GM23248 (cell line): ENCODE results near the gene BCKDK. TPM values are rescaled to one million over a fixed set of nuclear protein-coding genes. Genes with fewer than 3 reads are reported as not detected.

Experiments used
- DNase-seq: peaks from one replicate; pipeline ENCODE4 v3.0.0-alpha.2; 2015
- H2AFZ ChIP-seq: fragments of 200-600 bp; sonication (generic); 2 replicates; pipeline ENCODE4 v1.6.1; 2016; ENCODE audit warnings: antibody characterized with exemption
- H3F3A ChIP-seq: fragments of 200-600 bp; sonication (generic); 2 replicates; pipeline ENCODE4 v1.6.1; 2016; ENCODE audit warnings: mild to moderate bottlenecking, antibody characterized with exemption, mixed run types; ENCODE audit not compliant: insufficient read depth
- H3K27ac ChIP-seq: fragments of 200-600 bp; sonication (generic); 2 replicates; pipeline ENCODE4 v1.5.1; 2016; ENCODE audit warnings: mild to moderate bottlenecking
- H3K27me3 ChIP-seq: fragments of 200-600 bp; sonication (generic); replicated peaks from 2 replicates; pipeline ENCODE4 v1.6.1; 2016; ENCODE audit warnings: mild to moderate bottlenecking; ENCODE audit not compliant: insufficient read depth
- H3K36me3 ChIP-seq: fragments of 200-600 bp; sonication (generic); 2 replicates; pipeline ENCODE4 v1.6.1; 2016; ENCODE audit warnings: low read depth, mild to moderate bottlenecking
- H3K4me1 ChIP-seq: fragments of 200-600 bp; sonication (generic); 2 replicates; pipeline ENCODE4 v1.6.1; 2016; ENCODE audit warnings: mild to moderate bottlenecking; ENCODE audit not compliant: insufficient read depth
- H3K4me2 ChIP-seq: fragments of 200-600 bp; sonication (generic); one replicate; pipeline ENCODE4 v1.6.1; 2016; ENCODE audit warnings: mild to moderate bottlenecking; ENCODE audit not compliant: unreplicated experiment
- H3K4me3 ChIP-seq: fragments of 200-600 bp; sonication (generic); 2 replicates; pipeline ENCODE4 v1.5.1; 2016; ENCODE audit warnings: mild to moderate bottlenecking
- H3K79me2 ChIP-seq: fragments of 200-600 bp; sonication (generic); 2 replicates; pipeline ENCODE4 v1.6.1; 2016; ENCODE audit warnings: mild to moderate bottlenecking; ENCODE audit not compliant: insufficient read depth
- H3K9ac ChIP-seq: fragments of 200-600 bp; sonication (generic); 2 replicates; pipeline ENCODE4 v1.6.1; 2016; ENCODE audit warnings: mild to moderate bottlenecking
- H3K9me2 ChIP-seq: fragments of 200-600 bp; sonication (generic); 2 replicates; pipeline ENCODE4 v1.6.1; 2016; ENCODE audit warnings: mixed run types, mild to moderate bottlenecking, moderate library complexity; ENCODE audit not compliant: insufficient read depth
- H3K9me3 ChIP-seq: fragments of 200-600 bp; sonication (generic); one replicate; pipeline ENCODE4 v1.6.1; 2017; ENCODE audit warnings: low read depth
- H4K20me1 ChIP-seq: fragments of 200-600 bp; sonication (generic); 2 replicates; pipeline ENCODE4 v1.6.0; 2016; ENCODE audit not compliant: insufficient read depth
- EZH2 ChIP-seq: fragments of 200-600 bp; sonication (generic); IDR thresholded peaks from 2 replicates; pipeline ENCODE4 v1.6.1; 2018; ENCODE audit warnings: antibody characterized with exemption, mild to moderate bottlenecking; ENCODE audit not compliant: insufficient read depth, poor library complexity, severe bottlenecking
- EZH2phosphoT487 ChIP-seq: fragments of 200-600 bp; sonication (generic); IDR thresholded peaks from 2 replicates; pipeline ENCODE4 v1.6.1; 2018; ENCODE audit warnings: antibody characterized with exemption, moderate library complexity, mild to moderate bottlenecking, low read depth; ENCODE audit not compliant: insufficient read depth
- WGBS, 2 experiments: methylation state at CpG; one replicate each; pipeline ENCODE4 v1.1.6; 2015 to 2017; ENCODE audit warnings: low lambda C conversion rate in 2 of 2, low coverage in 1 of 2; ENCODE audit errors: missing lambda C conversion rate in 2 of 2; 5-methylcytosine and 5-hydroxymethylcytosine counted together
- in situ Hi-C: fragments of 300-500 bp; cut with MboI; formaldehyde crosslinking; loops from 2 replicates; pipeline ENCODE4 v1.15.0; 2020
- polyA plus RNA-seq: library from polyadenylated mRNA; unstranded; fragments of >200 nt; fragmentation: Nextera tagmentation; extraction: Ambion mirVana; gene quantifications from 2 replicates; pipeline ENCODE4 v1.2.1, GENCODE V29; 2016
- total RNA-seq: library from RNA; depleted of rRNA; stranded (reverse); fragments of >200 nt; shearing (Covaris generic); gene quantifications from 2 replicates; pipeline ENCODE4 v1.2.3, GENCODE V29; 2014

The BCKDK gene
- total and polyA plus RNA-seq, 2 experiments from 2014 or later, result 71.4 to 108 TPM

DNA sequence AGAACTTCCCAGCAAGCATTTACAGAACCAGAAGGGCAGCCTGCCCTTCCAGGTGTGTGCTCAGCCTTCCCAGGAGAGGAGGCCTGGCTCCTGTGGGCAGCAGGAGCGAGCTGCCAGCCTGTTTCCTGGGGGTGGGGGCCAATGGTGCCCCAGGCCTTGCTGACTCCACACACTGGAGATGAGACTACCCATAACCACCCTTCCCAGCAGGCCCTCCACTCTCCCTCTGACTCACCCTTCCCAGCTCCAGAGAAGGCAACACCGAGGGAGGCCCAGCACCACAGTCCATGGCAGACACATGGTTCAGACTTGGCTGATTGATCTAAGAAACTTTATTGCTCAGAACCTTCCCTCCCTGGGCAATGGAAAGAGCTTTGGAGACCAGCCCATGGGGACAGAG is 17.6 kb upstream of the BCKDK start:
- no peaks in the 10 kb centered on the region for H3K9me3 ChIP-seq
- H3K79me2 ChIP-seq, result peaks cover 68% of the 10 kb centered on the region
- TF ChIP-seq EZH2 (no peak), EZH2phosphoT487 (no peak)
- WGBS, 2 experiments, result 51 to 53% methylated on average over 2 of the region's 2 CpGs
- DNase-seq, result peak; percentile 84
- peak overlapping the region; percentile 93 for H3K27ac ChIP-seq
- H3K36me3 ChIP-seq, result peaks cover 13% of the 10 kb centered on the region; the same call in 1 of the 2 replicates
- H2AFZ ChIP-seq, result no peak overlapping the region
- in situ Hi-C loops, result no loop called here
- no peak overlapping the region for H3K4me3 ChIP-seq
- H3F3A ChIP-seq, result peaks cover 21% of the 10 kb centered on the region
- peak overlapping the region; percentile 52; the same call in 1 of the 2 replicates for H3K9ac ChIP-seq
- H3K9me2 ChIP-seq, result no peaks in the 10 kb centered on the region
- H4K20me1 ChIP-seq, result no peaks in the 10 kb centered on the region
- H3K4me1 ChIP-seq, result peaks cover 27% of the 10 kb centered on the region
- H3K27me3 ChIP-seq, result no peaks in the 10 kb centered on the region
- H3K4me2 ChIP-seq, result peak overlapping the region; percentile 5

DNA sequence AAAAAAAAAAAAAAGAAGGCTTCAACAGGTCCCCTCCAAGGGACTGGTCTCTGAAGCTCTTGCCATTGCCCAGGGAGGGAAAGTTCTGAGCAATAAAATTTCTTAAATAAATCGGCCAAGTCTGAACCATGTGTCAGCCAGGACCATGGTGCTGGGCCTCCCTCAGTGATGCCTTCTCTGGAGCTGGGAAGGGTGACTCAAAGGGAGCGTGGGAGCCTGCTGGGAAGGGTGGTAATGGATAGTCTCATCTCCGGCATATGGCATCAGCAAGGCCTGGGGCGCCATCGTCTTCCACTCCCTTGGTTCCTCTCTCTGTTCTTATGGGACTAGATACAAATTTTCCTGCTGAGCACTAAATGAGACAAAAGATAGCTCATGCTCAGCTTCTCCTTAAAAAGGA is 15.9 kb upstream of the BCKDK start:
- H3K9me3 ChIP-seq, result no peaks in the 10 kb centered on the region
- peak; percentile 98 for DNase-seq
- H3K9me2 ChIP-seq, result no peaks in the 10 kb centered on the region
- H3K36me3 ChIP-seq, result peaks cover 13% of the 10 kb centered on the region; the same call in 1 of the 2 replicates
- H3K4me3 ChIP-seq, result peak overlapping the region; percentile 92
- TF ChIP-seq EZH2phosphoT487 (no peak), EZH2 (no peak)
- no peaks in the 10 kb centered on the region for H3K27me3 ChIP-seq
- H3K27ac ChIP-seq, result peak overlapping the region; percentile 93
- H4K20me1 ChIP-seq, result no peaks in the 10 kb centered on the region
- H3F3A ChIP-seq, result peaks cover 21% of the 10 kb centered on the region
- H3K4me2 ChIP-seq, result peak overlapping the region; percentile 62
- peaks cover 33% of the 10 kb centered on the region for H3K4me1 ChIP-seq
- peaks cover 66% of the 10 kb centered on the region for H3K79me2 ChIP-seq
- 30 to 31% methylated on average over 5 of the region's 5 CpGs for WGBS, 2 experiments
- H3K9ac ChIP-seq, result peak overlapping the region; percentile 94
- in situ Hi-C loops, result no loop called here
- H2AFZ ChIP-seq, result no peak overlapping the region

DNA sequence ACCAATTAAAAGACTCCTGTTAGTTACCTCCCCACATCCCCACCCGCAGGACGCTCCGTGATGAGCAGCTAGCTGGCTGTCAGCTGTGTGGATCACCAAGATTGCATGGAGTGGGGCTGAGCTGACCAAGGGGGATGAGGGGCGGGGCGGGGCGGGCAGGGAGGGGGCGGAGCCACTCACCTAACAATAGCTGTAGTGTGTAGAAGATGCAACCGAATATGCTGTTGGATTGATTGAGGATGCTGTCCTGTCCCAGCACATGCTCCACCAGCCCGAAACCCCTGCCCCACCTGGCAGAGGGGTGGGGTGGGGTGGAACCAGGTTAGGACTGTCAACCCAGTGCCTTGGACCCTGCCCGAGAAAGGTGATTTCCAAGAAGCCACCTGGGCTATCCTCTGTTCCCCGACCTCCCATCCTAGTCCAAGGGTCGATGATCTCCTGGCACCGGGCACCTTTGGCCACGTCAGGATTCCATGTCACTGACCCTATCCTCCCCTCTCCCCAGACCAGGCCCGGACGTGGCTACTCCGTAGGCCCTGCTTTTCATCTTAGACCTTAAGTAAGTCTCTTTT is 15.0 kb upstream of the BCKDK start:
- Histone ChIP-seq H3K4me3 (peak overlapping the region; percentile 92), H3K27me3 (no peaks in the 10 kb centered on the region), H4K20me1 (no peaks in the 10 kb centered on the region), H3K9me2 (no peaks in the 10 kb centered on the region), H3K4me1 (peaks cover 33% of the 10 kb centered on the region), H3K27ac (peak overlapping the region; percentile 93), H3K9me3 (no peaks in the 10 kb centered on the region), H3F3A (peaks cover 21% of the 10 kb centered on the region), H3K4me2 (peak overlapping the region; percentile 96), H3K36me3 (peaks cover 13% of the 10 kb centered on the region; the same call in 1 of the 2 replicates), H3K9ac (peak overlapping the region; percentile 94), H2AFZ (no peak overlapping the region), H3K79me2 (peaks cover 57% of the 10 kb centered on the region)
- no peak for TF ChIP-seq EZH2
- no peak for TF ChIP-seq EZH2phosphoT487
- in situ Hi-C loops, result no loop called here
- 47 to 49% methylated on average over 14 to 17 of the region's 17 CpGs for WGBS, 2 experiments
- DNase-seq, result peak; percentile 71

DNA sequence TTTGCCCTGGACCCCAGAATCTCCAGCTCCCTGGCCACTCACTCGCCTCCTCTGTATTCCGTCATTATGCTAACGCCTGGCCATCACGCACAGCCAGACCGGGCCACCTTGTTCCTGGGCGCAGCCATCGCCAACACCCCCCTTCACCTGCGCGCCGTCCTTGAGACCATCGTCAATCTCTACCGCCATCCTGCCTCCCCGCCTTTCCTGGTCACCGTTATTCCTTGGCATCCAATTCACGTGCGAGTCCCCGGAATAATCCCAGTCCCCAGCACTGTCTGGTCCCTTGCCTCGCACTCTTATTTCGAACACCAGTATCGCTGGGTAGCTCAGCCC is 14.1 kb upstream of the BCKDK start:
- DNase-seq, result peak; percentile 41
- no peaks in the 10 kb centered on the region for H3K9me2 ChIP-seq
- peak overlapping the region; percentile 92 for H3K4me3 ChIP-seq
- H3K27ac ChIP-seq, result peak overlapping the region; percentile 93
- no peaks in the 10 kb centered on the region for H3K9me3 ChIP-seq
- TF ChIP-seq EZH2 (no peak), EZH2phosphoT487 (no peak)
- H3K27me3 ChIP-seq, result no peaks in the 10 kb centered on the region
- WGBS, 2 experiments, result 1 to 3% methylated on average over 20 of the region's 20 CpGs
- in situ Hi-C loops, result no loop called here
- peaks cover 33% of the 10 kb centered on the region for H3K4me1 ChIP-seq
- H3K79me2 ChIP-seq, result peaks cover 48% of the 10 kb centered on the region
- peak overlapping the region; percentile 96 for H3K4me2 ChIP-seq
- peak overlapping the region; percentile 94 for H3K9ac ChIP-seq
- no peaks in the 10 kb centered on the region for H4K20me1 ChIP-seq
- peak overlapping the region; percentile 79 for H2AFZ ChIP-seq
- peaks cover 13% of the 10 kb centered on the region; the same call in 1 of the 2 replicates for H3K36me3 ChIP-seq
- peaks cover 21% of the 10 kb centered on the region for H3F3A ChIP-seq
